H1 (cell line): ENCODE data around the gene ERCC1.

Experiments used
- BCL11A ChIP-seq, 2 experiments: IDR thresholded peaks; one replicate each; pipeline ENCODE4 v1.6.1; 2011; ENCODE audit warnings: low read depth in 2 of 2, low read length in 2 of 2, mild to moderate bottlenecking in 2 of 2
- EZH2 ChIP-seq: fragments of 200-600 bp; sonication (generic); IDR thresholded peaks from 2 replicates; pipeline ENCODE4 v1.7.1; 2012; ENCODE audit warnings: low read depth, mild to moderate bottlenecking, moderate library complexity, low read length, inconsistent platforms; ENCODE audit not compliant: severe bottlenecking
- POLR2AphosphoS5 ChIP-seq: IDR thresholded peaks from 2 replicates; pipeline ENCODE4 v1.6.1; 2011; ENCODE audit warnings: low read depth, low read length
- ZNF274 ChIP-seq: IDR thresholded peaks from 2 replicates; pipeline ENCODE4 v1.7.0; 2012; ENCODE audit warnings: low read length, borderline replicate concordance; ENCODE audit errors: extremely low read depth

DNA sequence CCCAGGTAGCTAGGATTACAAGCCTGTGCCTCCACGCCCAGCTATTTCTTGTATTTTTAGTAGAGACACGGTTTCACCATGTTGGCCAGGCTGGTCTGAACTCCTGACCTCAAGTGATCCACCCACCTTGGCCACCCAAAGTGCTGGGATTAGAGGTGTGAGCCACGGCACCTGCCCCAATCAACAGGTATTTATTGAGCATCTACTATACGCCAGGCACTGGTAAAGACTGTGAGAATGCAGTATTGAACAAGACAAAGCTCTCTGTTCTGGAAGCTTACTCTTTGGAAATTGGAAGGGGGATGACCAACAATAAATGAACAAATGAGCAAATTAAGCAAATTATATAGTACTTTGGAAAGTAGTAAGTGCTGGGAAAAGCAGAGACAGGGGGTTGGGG is 21.4 kb upstream of the ERCC1 start:
- TF ChIP-seq BCL11A (IDR thresholded peaks at IDR 0.05; ENCODE audit: low read depth in 2 of 2, low read length in 2 of 2) (no peak), EZH2 (no peak), ZNF274 (no peak), POLR2AphosphoS5 (no peak)
